Right ventricle myocardium inferior (tissue), 1 donor: ENCODE results near the gene NSUN4. TPM values are rescaled to one million over a fixed set of nuclear protein-coding genes. Genes with fewer than 3 reads are reported as not detected.
"Not testable (repeated sequence)": the region's sequence is repeated elsewhere in the genome, so short reads cannot be mapped to it uniquely, and the experiment has no call there.

Source experiments
- ATAC-seq: fragments of 200-7000 bp; cut with Tn5 transposase; one replicate; pipeline ENCODE4 v1.9.1; 2020; ENCODE audit warnings: mild to moderate bottlenecking, moderate library complexity
- DNase-seq: peaks from one replicate; pipeline ENCODE4 v3.0.0; 2021; ENCODE audit errors: missing footprints
- intact Hi-C: fragments of 100-400 bp; cut with DNase I; formaldehyde crosslinking; loops from one replicate; pipeline ENCODE4 v1.11.0; 2022
- total RNA-seq: library from RNA; stranded (reverse); fragmentation: NEBNext Ultra II Directional; extraction: Animal tissue kit (Norgen Biotek cat#: 25700); gene quantifications from one replicate; pipeline ENCODE4 v1.2.1, GENCODE V29; 2021
- donor health status: DM: no; HTN: yes; CAD: no; lungs with severe emphysema.

Gene NSUN4
- total RNA-seq, 1 donor from 2014 or later = 14.0 TPM

DNA sequence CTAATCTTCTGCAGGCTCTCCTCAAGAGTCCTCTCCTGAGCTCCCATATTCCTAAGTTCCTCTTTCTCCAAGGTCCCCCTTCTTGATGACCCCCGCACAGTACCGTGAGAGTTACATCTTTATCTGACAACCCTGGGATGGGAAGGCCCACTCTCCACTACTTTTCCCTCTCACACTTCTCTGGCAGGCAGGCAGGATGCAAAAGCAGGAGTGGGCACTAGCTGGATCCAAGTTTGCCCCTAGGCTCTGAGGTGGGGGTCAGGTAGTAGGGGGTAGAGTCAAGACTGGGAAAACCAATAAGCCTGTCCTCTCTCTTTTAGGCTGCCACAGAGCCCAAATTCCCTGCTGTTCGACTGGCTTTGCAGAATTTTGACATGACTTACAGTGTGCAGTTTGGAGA lies 3.9 kb downstream of the NSUN4 start:
- DNase-seq (no peak), ATAC-seq (no peak)
- intact Hi-C loops = loop anchor here (5.0 kb wide), 1 partner anchor 97 kb away; the partner anchor contains the start of gene RAD54L

DNA sequence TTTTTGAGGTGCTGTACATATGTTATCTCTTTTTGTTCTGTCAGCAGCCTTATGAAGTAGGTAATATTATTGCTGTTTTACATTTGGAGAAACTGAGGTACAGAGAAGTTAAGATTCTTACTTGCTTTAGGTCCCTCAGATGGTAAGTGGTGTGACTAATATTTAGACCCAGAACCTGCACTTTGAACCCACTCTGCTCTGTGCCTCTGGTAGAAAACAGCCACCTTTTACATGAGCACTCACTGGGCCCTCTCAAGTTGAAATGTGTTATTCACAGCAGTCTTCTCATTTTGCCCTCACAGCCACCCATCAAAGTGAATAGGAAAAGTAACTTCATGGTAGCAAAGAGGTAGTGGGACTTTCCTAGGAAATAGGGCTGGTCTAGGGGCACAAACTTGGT lies 4.7 kb downstream of the NSUN4 start:
- ATAC-seq = no peak
- no peak for DNase-seq
- intact Hi-C loops = no loop called here

DNA sequence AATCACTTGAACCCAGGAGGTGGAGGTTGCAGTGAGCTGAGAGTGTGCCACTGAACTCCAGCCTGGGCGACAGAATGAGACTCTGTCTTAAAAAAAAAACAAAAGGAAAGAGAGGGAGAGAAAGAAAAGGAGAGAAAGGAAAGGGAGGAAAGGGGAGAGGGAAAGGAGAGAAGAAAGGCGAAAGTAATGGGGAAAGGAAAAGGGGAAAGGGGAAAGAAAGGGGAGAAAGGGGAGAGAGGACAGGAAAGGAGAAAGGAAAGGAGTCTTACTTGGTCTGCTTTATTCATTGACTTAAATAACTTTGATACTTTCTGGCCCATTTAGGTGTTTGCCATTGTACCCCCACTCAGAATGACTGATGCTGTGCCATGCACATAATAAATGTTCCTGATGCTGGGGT lies 11.8 kb downstream of the NSUN4 start:
- DNase-seq (no peak), ATAC-seq (no peak)
- intact Hi-C loops = no loop called here

DNA sequence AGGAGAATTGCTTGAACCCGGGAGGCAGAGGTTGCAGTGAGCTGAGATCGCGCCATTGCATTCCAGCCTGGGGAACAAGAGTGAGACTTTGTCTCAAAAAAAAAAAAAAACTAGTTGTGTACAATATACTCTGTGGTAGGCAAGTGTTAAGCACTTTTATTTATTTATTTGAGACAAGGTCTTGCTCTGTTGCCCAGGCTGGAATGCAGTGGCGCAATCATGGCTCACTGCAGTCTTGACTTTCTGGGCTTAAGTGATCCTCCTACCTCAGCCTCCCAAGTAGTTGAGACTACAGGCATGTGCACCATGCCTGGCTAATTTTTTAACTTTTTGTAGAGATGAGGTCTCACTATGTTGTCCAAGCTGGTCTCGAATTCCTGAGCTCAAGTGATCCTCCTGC lies 15.3 kb downstream of the NSUN4 start:
- ATAC-seq, DNase-seq, intact Hi-C loops: not testable (repeated sequence)

DNA sequence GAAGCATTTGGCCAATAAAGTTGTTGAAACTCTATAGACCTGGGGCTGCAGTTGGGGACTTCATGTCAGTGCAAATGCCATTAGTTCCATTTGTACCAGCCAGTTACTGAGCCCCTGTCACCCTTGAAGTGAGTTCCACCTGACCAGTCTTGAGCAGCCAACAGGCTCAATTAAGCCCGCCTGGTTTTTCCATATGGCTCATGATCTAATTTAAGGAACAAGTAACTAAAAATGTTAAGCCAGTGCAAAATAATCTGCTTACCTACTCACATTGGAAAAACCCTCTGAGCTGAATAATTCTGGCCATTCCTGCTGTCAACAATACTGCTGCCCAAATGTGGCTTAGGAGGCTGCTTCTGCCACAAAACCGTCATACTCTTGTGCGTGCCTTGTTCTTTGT lies 21.6 kb downstream of the NSUN4 start:
- ATAC-seq = no peak
- DNase-seq = no peak
- intact Hi-C loops = no loop called here

DNA sequence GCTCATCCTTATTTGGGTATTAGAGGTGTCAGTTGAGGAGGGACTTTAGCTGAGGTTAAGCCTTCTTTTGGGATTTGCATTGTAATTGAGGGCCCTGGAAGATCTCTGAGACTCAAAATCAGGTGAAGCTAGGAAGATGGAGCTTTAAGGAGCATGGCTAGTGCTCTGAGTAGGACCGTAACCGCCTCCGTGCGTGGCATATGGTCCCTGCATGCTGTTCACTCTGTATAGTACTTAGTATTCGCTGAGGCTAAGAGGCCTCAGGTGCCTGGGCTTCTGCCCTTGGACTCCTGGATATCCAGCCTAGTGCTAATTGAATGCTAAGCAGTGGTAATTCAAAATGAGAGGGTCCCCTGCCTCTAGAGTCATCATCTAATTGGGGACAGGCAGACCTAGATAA lies 22.5 kb downstream of the NSUN4 start:
- DNase-seq = no peak
- no peak for ATAC-seq
- intact Hi-C loops = no loop called here

DNA sequence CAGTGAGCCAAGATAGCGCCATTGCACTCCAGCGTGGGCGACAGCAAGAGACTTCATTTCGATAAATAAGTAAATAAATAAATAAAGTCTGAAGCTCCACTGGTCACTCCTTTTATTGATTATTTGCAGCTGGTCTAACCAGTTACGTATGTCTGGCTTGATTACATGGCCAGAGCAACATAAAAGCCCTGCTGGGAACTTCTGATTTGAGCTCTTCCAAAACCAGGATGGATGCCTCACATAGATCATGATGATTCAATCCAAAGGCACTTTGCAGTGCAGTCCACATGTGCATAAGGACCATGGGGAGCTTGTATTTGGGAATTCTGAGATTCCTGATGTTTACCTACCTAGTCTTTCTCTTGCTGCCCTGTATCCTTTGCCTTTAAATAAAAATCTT lies 24.0 kb downstream of the NSUN4 start:
- DNase-seq (no peak), ATAC-seq (no peak)
- intact Hi-C loops = no loop called here

DNA sequence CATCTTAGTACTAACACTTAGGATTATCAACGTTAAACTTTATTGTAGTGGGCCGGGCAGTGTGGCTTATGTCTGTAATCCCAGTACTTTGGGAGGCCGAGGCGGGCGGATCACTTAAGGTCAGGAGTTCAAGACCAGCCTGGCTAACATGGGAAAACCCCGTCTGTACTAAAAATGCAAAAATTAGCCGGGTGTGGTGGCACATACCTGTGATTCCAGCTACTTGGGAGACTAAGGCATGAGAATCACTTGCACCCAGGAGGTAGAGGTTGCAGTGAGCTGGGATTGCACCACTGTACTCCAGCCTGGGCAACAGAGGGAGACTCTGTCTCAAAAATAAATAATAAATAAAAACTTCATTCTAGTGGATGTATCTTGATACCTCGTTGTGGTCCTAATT lies 25.2 kb downstream of the NSUN4 start:
- DNase-seq, intact Hi-C loops, ATAC-seq: not testable (repeated sequence)

DNA sequence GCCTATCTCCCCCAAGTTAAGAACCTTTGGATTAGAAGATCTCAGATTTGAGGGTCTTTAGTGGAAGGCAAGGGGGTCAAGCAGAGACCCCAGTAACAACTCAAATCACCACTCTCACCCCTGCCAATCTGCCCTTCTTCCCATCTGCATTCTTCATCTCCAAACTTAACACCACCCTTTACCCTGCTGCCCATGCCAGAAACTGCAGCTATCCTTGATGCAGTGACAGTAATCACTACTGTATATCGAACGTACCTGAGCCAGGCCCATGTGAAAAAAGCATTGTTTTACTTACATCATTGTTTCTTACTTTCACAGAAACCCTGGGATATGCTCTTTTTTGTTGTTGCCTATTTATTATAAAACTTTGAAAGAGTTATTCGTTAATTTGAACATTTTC lies 26.5 kb downstream of the NSUN4 start:
- DNase-seq = no peak
- ATAC-seq = no peak
- intact Hi-C loops = no loop called here

DNA sequence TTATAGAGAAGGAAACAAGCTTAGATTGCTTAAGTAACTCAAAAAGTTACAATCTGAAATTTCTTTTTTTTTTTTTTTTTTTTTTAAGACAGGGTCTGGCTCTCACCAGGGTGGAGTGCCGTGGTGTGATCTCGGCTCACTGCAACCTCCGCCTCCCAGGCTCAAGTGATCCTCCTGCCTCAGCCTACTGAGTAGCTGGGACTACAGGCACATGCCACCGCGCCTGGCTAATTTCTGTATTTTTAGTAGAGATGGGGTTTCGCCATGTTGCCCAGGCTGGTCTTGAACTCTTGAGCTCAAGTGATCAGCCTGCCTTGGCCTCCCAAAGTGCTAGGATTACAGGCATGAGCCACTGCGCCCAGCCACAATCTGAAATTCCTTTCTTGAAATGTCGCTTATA lies 27.1 kb downstream of the NSUN4 start:
- intact Hi-C loops, ATAC-seq, DNase-seq: not testable (repeated sequence)

DNA sequence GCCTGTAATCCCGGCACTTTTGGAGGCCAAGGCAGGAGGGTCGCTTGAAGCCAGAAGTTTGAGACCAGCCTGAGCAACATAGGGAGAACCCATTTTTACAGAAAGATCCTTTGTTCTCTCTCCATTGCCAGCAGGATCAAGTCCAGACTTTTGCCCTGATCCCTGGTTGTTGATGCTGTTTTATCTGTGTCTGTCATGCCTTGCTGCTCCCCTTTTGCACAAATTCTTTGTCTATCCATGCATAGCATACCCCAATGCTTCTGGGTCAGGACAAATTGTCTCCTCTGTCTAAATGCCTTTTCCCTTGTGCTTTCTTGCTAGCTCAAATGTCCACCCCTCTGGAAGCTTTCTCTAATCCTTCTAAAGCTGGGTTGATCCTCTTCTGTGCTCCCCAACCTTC lies 28.2 kb downstream of the NSUN4 start:
- no peak for ATAC-seq
- intact Hi-C loops = no loop called here
- no peak for DNase-seq

DNA sequence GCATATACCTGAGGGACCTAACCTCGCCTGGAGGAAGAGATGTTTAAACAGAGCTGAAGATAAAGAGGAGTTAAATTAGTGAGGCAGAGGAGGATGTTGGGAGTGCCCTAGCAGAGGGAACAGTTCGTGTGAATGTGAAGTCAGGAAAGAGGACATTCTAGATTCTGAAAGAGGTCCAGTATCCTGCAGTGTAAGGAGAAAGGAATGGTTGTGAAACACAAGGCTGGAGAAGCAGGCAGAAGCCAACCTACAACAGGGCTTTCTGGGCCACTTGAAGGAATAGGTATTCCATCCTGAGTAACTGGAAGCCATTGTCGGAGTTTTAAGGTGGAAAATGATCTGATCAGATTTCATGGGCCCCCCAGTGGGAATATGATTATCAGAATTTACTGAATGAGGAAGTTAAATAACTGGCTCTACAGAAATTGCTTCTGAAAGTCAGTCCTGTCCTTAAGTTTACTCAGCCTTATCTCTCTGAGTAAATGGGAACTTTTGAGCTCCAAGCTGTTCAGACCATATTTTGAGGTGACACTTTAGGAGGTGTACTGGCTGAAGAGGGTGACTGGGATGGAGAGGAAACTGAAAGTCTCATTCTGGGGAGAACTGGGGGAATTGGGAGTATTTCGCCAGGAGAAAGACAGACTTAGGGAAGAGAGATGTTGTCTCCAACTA lies 29.1 kb downstream of the NSUN4 start:
- intact Hi-C loops = no loop called here
- DNase-seq (no peak), ATAC-seq (no peak)

DNA sequence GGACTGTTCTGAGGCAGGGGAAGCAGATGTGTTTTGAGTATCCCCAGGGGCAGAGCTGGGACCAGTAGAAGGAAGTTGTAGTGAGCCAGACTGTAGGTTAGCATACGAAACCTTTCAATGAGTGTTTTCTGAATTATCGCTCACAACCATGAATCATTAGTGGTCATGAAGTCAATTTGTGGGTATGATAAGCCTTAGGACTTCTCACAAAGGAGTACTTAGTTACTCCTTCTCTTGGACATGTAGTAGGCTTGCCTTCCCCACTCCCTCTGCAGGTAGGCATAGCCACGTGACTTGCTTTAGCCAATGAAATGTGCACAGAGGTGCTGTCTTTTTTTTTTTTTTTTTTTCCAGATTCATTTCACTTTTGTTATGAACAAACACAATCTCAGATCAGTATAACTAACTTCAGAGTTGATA lies 29.6 kb downstream of the NSUN4 start:
- ATAC-seq = no peak
- intact Hi-C loops = no loop called here
- no peak for DNase-seq

DNA sequence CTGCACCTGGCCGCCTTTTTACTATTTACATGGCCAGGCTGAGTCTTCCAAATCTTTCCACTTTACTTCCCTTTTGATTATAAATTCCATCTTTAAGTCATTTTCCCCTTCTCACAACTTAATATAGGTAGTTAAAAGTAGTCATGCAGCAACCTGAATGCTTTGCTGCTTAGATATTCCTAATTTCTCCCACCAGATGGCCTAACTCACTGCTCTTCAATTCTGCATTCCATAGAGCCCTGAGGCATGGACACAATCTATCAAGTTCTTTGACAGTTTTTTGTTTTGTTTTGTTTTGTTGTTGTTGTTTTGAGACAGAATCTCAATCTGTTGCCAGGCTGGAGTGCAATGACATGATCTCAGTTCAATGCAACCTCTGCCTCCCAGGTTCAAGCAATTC lies 31.8 kb downstream of the NSUN4 start:
- DNase-seq (no peak), ATAC-seq (no peak)
- intact Hi-C loops = no loop called here

DNA sequence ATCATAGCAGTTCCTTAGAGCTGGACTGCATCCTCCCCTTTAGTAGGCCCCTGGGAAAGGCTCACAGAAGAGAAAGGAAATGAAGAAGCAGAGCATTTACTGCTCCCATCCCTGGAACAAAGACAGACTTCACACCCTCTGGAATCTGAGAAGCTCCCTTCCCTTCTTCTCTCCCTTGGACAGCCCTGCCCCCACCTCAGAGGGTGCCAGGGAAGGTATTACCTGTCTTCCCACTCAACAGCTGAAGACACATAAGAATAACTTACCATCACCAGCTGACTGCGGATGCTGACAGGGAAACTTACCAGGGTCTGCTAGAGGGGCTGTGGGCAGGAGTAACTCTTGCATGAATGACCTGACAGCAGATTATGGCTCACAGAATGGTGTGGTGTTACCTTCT lies 39.4 kb downstream of the NSUN4 start:
- DNase-seq (no peak), ATAC-seq (no peak)
- intact Hi-C loops = no loop called here

DNA sequence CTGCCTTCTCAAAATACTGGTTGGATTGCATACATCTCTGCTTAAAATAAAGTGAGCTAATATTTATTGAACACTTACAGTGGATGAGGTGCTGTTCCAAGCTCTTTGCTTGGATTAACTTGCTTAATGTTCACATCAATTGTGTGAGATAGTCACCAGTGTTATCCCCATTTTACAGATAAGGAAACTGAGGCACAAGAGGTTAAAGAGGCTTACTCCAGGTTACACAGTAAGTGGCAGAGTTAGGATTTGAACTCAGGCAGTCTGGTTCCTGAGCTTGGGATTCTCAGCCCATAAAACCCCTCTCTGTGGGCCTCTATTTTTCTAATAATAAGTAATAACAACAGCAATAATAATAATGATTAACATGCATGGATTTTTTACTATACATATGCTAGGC lies 39.9 kb downstream of the NSUN4 start:
- DNase-seq (no peak), ATAC-seq (no peak)
- intact Hi-C loops = no loop called here

DNA sequence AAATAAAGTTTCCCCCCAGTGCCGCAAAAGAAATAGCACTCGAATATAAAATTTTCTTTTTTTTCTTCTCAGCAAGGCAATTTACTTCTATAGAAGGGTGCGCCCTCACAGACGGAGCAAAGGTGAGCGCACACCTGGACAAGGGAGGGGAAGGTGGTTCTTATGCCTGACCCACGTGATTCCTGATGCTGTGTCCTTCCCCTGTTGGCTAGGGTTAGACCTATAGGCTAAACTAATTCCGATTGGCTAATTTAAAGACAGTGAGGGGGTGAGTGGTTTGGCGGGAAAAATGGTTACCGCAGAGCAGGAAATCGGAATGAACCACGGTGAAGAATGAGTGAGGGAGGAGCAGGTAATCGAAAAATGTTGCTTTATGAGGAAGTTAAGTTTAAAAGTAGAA lies 52.9 kb downstream of the NSUN4 start:
- no peak for ATAC-seq
- intact Hi-C loops = no loop called here
- no peak for DNase-seq

DNA sequence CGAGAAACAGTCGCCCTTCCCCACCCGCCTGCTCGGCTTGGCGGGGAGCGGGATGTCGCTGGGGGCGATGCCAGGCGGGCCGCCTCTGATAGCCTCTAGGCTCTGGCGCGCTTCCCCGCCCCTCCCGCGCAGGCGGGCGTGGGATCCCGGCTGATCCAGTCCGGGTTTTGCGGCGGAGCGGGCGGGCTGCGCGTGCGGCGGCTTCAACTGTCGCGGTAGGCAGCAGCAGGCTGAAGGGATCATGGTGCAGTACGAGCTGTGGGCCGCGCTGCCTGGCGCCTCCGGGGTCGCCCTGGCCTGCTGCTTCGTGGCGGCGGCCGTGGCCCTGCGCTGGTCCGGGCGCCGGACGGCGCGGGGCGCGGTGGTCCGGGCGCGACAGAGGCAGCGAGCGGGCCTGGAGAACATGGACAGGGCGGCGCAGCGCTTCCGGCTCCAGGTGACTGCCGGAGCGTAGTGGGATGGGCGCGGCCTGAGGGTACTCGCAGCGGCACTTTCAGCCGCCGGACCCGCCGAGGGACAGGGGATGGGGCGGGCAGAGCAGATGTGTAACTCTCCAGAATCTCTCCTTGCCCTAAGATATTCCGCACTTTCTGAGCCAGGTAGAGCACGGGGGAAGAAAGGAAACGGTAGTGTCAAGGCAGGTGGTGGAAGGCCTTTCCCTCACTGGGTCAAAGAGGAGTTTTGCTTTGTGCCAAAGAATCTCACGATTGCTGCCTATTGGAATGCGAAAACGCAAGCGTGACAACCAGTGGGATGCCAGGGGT lies 53.7 kb downstream of the NSUN4 start, which contains the start of gene FAAH:
Gene FAAH (plus strand): TSS at position 210 of the 764 bp plus-strand sequence. CDS start 32 bp downstream, at position 242.
- intact Hi-C loops = no loop called here
- DNase-seq (peak; percentile 82), ATAC-seq (peak; percentile 72)

DNA sequence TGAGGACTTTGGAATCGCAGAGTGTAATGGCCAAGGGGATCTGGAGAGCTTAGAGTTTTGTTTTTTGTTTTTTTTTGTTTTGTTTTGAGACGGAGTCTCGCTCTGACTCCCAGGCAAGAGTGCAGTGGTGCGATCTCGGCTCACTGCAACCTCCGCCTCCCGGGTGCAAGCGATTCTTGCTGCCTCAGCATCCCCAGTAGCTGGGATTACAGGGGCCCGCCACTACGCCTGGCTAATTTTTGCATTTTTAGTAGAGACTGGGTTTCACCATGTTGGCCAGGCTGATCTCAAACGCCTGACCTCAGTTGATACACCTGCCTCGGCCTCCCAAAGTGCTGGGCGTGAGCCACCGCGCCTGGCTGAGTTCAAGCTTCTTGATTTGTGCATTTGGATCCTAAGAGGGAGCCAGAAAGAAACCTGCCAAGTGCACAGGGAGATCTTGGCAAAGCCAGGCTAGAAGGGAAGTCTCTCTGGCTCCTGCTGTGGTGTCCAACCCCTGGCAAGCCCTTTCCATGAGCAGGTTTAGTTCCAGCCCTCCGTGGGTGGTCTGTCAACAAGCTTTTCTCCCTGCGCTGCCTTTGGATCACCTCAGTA lies 54.4 kb downstream of the NSUN4 start:
- intact Hi-C loops = no loop called here
- DNase-seq (no peak), ATAC-seq (peak; percentile 43)
